Loucy (cell line): ENCODE measurements around the gene CYP4F22.

Experiments
- H2AFZ ChIP-seq: fragments of 200-600 bp; sonication (generic); 2 replicates; pipeline ENCODE4 v1.6.0; 2016; ENCODE audit warnings: antibody characterized with exemption, mild to moderate bottlenecking, low read length, moderate library complexity
- H3F3A ChIP-seq: fragments of 200-600 bp; 2 replicates; pipeline ENCODE4 v1.6.0; 2016; ENCODE audit warnings: antibody characterized with exemption, low read depth, mild to moderate bottlenecking
- H3K27me3 ChIP-seq: fragments of 200-600 bp; sonication (generic); 2 replicates; pipeline ENCODE4 v1.6.1; 2014; ENCODE audit warnings: low read length, mild to moderate bottlenecking; ENCODE audit not compliant: insufficient read depth, poor library complexity, severe bottlenecking
- H3K36me3 ChIP-seq: fragments of 200-600 bp; sonication (generic); 2 replicates; pipeline ENCODE4 v1.6.1; 2016; ENCODE audit warnings: low read length; ENCODE audit not compliant: insufficient read depth
- H3K4me1 ChIP-seq: fragments of 200-600 bp; sonication (generic); 2 replicates; pipeline ENCODE4 v1.5.1; 2014; ENCODE audit warnings: low read length, mild to moderate bottlenecking; ENCODE audit not compliant: insufficient read depth, poor library complexity, severe bottlenecking
- H3K4me2 ChIP-seq: fragments of 200-600 bp; sonication (generic); 2 replicates; pipeline ENCODE4 v1.6.0; 2014; ENCODE audit warnings: antibody characterized with exemption, low read length, low read depth, mild to moderate bottlenecking; ENCODE audit not compliant: poor library complexity, severe bottlenecking
- H3K4me3 ChIP-seq: fragments of 200-600 bp; sonication (generic); 2 replicates; pipeline ENCODE4 v1.5.1; 2014; ENCODE audit warnings: low read length, mild to moderate bottlenecking, mixed read lengths; ENCODE audit not compliant: poor library complexity, severe bottlenecking
- H3K79me2 ChIP-seq: fragments of 200-600 bp; sonication (generic); 2 replicates; pipeline ENCODE4 v1.6.1; 2014; ENCODE audit warnings: low read length; ENCODE audit not compliant: insufficient read depth
- H3K9ac ChIP-seq: fragments of 200-600 bp; sonication (generic); 2 replicates; pipeline ENCODE4 v1.6.0; 2014; ENCODE audit warnings: mild to moderate bottlenecking, low read depth, low read length, moderate library complexity; ENCODE audit not compliant: poor library complexity, severe bottlenecking
- H3K9me2 ChIP-seq: fragments of 200-600 bp; sonication (generic); replicated peaks from 2 replicates; pipeline ENCODE4 v1.6.1; 2016; ENCODE audit warnings: low read depth, low read length, mixed read lengths
- H3K9me3 ChIP-seq: fragments of 200-600 bp; sonication (generic); 2 replicates; pipeline ENCODE4 v1.6.1; 2014; ENCODE audit warnings: mild to moderate bottlenecking, antibody characterized with exemption, low read length, low read depth; ENCODE audit not compliant: insufficient read depth
- H4K20me1 ChIP-seq: fragments of 200-600 bp; sonication (generic); 2 replicates; pipeline ENCODE4 v1.6.0; 2014; ENCODE audit warnings: antibody characterized with exemption, low read length, mild to moderate bottlenecking; ENCODE audit not compliant: insufficient read depth, poor library complexity, severe bottlenecking
- EZH2phosphoT487 ChIP-seq: fragments of 200-600 bp; IDR thresholded peaks from 2 replicates; pipeline ENCODE4 v1.6.1; 2018; ENCODE audit warnings: antibody characterized with exemption, mild to moderate bottlenecking, moderate library complexity, borderline replicate concordance
- TF ChIP-seq, protein P1 (sequence below): fragments of 200-600 bp; sonication (generic); conservative IDR thresholded peaks from 2 replicates; pipeline ENCODE4 v1.5.1; 2014; ENCODE audit warnings: mild to moderate bottlenecking, antibody characterized with exemption, low read length

CYP4F22 gene

DNA sequence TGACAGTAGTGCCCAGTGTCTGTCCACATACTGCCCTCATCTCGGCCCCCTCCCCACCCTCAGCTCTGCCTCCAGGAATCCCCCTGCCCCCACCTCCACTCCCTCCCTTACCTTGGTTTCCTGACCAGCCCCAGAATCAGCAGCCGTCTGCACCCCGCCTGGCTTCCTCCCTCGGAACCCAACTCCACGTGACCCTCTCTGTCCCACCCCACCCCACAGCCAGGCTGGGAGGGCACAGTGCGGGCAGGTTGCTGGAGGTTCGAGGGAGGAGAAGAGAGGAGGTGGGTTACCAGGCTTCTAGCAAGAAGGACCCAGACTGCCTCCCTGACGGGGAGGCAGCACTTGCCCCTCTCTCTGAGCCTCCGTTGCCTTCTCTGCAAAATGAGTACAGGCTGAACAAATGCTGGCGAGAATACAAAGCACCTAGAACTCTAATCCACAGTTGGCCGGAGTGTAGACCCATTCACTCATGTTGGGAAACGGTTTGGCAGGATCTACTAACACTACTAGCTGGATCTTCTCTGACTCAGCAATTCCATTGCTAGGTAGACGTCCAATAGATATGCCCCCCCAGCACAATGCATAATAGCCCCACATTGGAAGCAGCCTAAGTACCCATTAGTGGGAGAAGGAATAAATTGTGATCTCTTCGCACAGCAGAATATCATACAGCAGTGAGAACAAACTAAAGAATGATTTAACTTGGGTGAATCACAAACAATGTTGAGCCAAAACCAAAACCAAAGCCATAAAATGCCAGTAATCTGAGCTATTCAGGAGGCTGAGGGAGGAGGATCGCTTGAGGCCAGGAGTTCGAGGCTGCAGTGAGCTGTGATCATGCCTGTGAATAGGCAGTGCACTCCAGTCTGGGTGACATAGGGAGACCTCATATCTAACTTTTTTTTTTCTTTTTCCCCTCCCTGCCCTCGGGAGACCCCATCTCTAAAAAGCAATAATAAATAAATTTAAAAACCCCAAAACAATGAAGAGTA lies 43.6 kb upstream of the CYP4F22 start, which contains the start of gene RASAL3:
TSS of gene RASAL3 (minus strand) at position 151 of the 992 bp plus-strand sequence. CDS start 186 bp downstream, outside the sequence.
- H3K9ac ChIP-seq: peak within 1 kb of the TSS; percentile 93
- H3K27me3 ChIP-seq: no peaks in the 10 kb centered on the region
- H2AFZ ChIP-seq: peak within 1 kb of the TSS; percentile 50; the same call in 1 of the 2 replicates
- H3F3A ChIP-seq: peaks cover 16% of the 10 kb centered on the region; the same call in 1 of the 2 replicates
- no peaks in the 10 kb centered on the region for H3K9me3 ChIP-seq
- H3K9me2 ChIP-seq: no peaks in the 10 kb centered on the region
- H3K36me3 ChIP-seq: peaks cover 3% of the 10 kb centered on the region; the same call in 1 of the 2 replicates
- no peak for TF ChIP-seq EZH2phosphoT487
- TF ChIP-seq, protein P1, sequence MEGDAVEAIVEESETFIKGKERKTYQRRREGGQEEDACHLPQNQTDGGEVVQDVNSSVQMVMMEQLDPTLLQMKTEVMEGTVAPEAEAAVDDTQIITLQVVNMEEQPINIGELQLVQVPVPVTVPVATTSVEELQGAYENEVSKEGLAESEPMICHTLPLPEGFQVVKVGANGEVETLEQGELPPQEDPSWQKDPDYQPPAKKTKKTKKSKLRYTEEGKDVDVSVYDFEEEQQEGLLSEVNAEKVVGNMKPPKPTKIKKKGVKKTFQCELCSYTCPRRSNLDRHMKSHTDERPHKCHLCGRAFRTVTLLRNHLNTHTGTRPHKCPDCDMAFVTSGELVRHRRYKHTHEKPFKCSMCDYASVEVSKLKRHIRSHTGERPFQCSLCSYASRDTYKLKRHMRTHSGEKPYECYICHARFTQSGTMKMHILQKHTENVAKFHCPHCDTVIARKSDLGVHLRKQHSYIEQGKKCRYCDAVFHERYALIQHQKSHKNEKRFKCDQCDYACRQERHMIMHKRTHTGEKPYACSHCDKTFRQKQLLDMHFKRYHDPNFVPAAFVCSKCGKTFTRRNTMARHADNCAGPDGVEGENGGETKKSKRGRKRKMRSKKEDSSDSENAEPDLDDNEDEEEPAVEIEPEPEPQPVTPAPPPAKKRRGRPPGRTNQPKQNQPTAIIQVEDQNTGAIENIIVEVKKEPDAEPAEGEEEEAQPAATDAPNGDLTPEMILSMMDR: no peak
- peak within 1 kb of the TSS; percentile 88 for H3K4me2 ChIP-seq
- H4K20me1 ChIP-seq: no peaks in the 10 kb centered on the region
- H3K4me3 ChIP-seq: peak within 1 kb of the TSS; percentile 95
- peaks cover 26% of the 10 kb centered on the region for H3K79me2 ChIP-seq
- peaks cover 63% of the 10 kb centered on the region for H3K4me1 ChIP-seq

DNA sequence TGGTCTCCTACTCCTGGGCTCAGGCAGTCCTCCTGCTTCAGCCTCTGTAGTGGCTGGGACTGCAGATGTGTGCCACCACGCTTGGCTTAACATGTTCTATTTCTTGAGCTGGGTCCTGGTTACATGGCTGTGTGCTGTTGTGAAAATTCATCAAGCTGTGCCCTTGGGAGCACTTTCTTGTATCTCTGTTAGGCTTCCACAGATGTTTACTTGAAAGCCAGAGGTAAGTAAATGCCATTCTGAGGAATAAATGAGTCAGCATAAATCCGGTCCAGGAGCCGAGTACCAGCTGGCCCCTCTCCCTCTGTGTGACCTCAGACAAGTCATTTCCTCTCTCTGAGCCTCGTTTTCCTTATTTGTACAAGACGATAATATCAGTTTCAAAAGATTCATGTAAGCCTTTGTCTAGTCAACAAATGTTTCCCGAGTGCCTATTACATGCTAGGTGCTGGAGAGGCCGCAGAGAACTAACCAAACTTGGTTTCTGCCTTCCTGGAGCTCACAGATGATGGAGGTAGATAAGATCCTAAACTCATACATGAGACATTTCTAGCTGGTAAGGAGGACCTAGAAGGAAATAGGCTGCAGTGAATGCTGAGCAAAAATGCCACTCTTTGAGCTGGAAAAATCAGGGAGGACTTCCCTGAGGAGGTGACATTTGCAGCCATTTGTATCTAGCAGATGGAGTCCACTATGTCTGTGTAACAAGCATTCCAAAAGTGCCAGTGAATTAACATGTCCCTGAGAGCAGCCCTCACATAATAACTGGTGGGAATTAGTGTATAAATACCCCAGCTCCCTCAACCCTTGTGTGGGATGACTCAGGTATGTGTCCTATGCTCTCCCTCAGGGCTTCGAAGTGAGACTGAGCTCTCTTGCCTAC lies 41.2 kb upstream of the CYP4F22 start:
- no peak for TF ChIP-seq EZH2phosphoT487
- TF ChIP-seq, protein P1: no peak
- no peaks in the 10 kb centered on the region for H3K27me3 ChIP-seq
- H3K9me2 ChIP-seq: no peaks in the 10 kb centered on the region
- H3K4me1 ChIP-seq: peaks cover 54% of the 10 kb centered on the region
- peaks cover 15% of the 10 kb centered on the region for H3K79me2 ChIP-seq
- H3K36me3 ChIP-seq: no peaks in the 10 kb centered on the region
- H3K9me3 ChIP-seq: no peaks in the 10 kb centered on the region
- peak overlapping the region; percentile 5 for H3K4me3 ChIP-seq
- peak overlapping the region; percentile 61 for H3K4me2 ChIP-seq
- H3F3A ChIP-seq: peaks cover 16% of the 10 kb centered on the region; the same call in 1 of the 2 replicates
- no peaks in the 10 kb centered on the region for H4K20me1 ChIP-seq
- no peak overlapping the region for H2AFZ ChIP-seq
- H3K9ac ChIP-seq: peak overlapping the region; percentile 41

GRCh38 chr19:15467734-15468214 lies 40.6 kb upstream of the CYP4F22 start:
- no peak for TF ChIP-seq EZH2phosphoT487
- TF ChIP-seq, protein P1: no peak
- Histone ChIP-seq H3K27me3 (no peaks in the 10 kb centered on the region), H3K36me3 (no peaks in the 10 kb centered on the region)

More at GRCh38 chr19:15467734-15468214, 40.6 kb upstream of the CYP4F22 start:
- Histone ChIP-seq H3K79me2 (peaks cover 8% of the 10 kb centered on the region), H2AFZ (no peak overlapping the region), H3F3A (peaks cover 16% of the 10 kb centered on the region; the same call in 1 of the 2 replicates), H3K4me2 (peak overlapping the region; percentile 61), H3K9ac (no peak overlapping the region), H4K20me1 (no peaks in the 10 kb centered on the region), H3K4me3 (peak overlapping the region; percentile 5), H3K9me3 (no peaks in the 10 kb centered on the region), H3K9me2 (no peaks in the 10 kb centered on the region), H3K4me1 (peaks cover 47% of the 10 kb centered on the region)
